Nephron progenitor cell (in vitro differentiated cells): ENCODE results near the gene CLDN1.

Experiments used
- DNase-seq: peaks from one replicate; pipeline ENCODE4 v3.0.0; 2021
- H3K27ac Mint-ChIP-seq: 2 replicates; pipeline ENCODE4 v1.8.0; 2021; ENCODE audit warnings: mild to moderate bottlenecking, moderate library complexity, mixed read lengths
- H3K27me3 Mint-ChIP-seq: 2 replicates; pipeline ENCODE4 v1.8.0; 2021; ENCODE audit warnings: mild to moderate bottlenecking, low read depth, mixed read lengths; ENCODE audit not compliant: poor library complexity
- H3K36me3 Mint-ChIP-seq: 2 replicates; pipeline ENCODE4 v1.8.0; 2021; ENCODE audit warnings: low read depth, mixed read lengths
- H3K4me1 Mint-ChIP-seq: 2 replicates; pipeline ENCODE4 v1.8.0; 2021; ENCODE audit warnings: mixed read lengths
- H3K4me3 Mint-ChIP-seq: 2 replicates; pipeline ENCODE4 v1.8.0; 2021; ENCODE audit warnings: mild to moderate bottlenecking, moderate library complexity, mixed read lengths
- H3K9me3 Mint-ChIP-seq: 2 replicates; pipeline ENCODE4 v1.8.0; 2021; ENCODE audit warnings: mild to moderate bottlenecking, moderate library complexity, mixed read lengths
- CTCF ChIP-seq: fragments of 200-600 bp; sonication (generic); IDR thresholded peaks from 2 replicates; pipeline ENCODE4 v1.5.0; 2021; ENCODE audit warnings: antibody characterized with exemption

The CLDN1 gene

GRCh38 chr3:190339130-190339529 is 16.9 kb upstream of the CLDN1 start:
- H3K4me1 Mint-ChIP-seq: no peaks in the 10 kb centered on the region
- no peak for DNase-seq
- H3K4me3 Mint-ChIP-seq: no peak overlapping the region
- H3K27ac Mint-ChIP-seq: no peak overlapping the region
- no peak for TF ChIP-seq CTCF
- H3K27me3 Mint-ChIP-seq: no peaks in the 10 kb centered on the region
- no peaks in the 10 kb centered on the region for H3K36me3 Mint-ChIP-seq
- peaks cover 25% of the 10 kb centered on the region for H3K9me3 Mint-ChIP-seq

GRCh38 chr3:190338717-190339116 is 16.5 kb upstream of the CLDN1 start:
- no peak overlapping the region for H3K27ac Mint-ChIP-seq
- no peak for TF ChIP-seq CTCF
- H3K4me1 Mint-ChIP-seq: no peaks in the 10 kb centered on the region
- DNase-seq: no peak
- no peaks in the 10 kb centered on the region for H3K36me3 Mint-ChIP-seq
- no peak overlapping the region for H3K4me3 Mint-ChIP-seq
- H3K9me3 Mint-ChIP-seq: peaks cover 25% of the 10 kb centered on the region
- no peaks in the 10 kb centered on the region for H3K27me3 Mint-ChIP-seq

- DNase-seq: no peak
- no peaks in the 10 kb centered on the region for H3K36me3 Mint-ChIP-seq
- no peak overlapping the region for H3K27ac Mint-ChIP-seq
- H3K4me3 Mint-ChIP-seq: no peak overlapping the region
- no peak for TF ChIP-seq CTCF
- no peaks in the 10 kb centered on the region for H3K4me1 Mint-ChIP-seq
- H3K27me3 Mint-ChIP-seq: no peaks in the 10 kb centered on the region
- H3K9me3 Mint-ChIP-seq: peaks cover 19% of the 10 kb centered on the region
Measured at GRCh38 chr3:190337301-190337700, 15.1 kb upstream of the CLDN1 start.

- H3K9me3 Mint-ChIP-seq: peaks cover 12% of the 10 kb centered on the region
- TF ChIP-seq CTCF: no peak
- no peaks in the 10 kb centered on the region for H3K27me3 Mint-ChIP-seq
- H3K4me3 Mint-ChIP-seq: no peak overlapping the region
- H3K27ac Mint-ChIP-seq: no peak overlapping the region
- H3K36me3 Mint-ChIP-seq: no peaks in the 10 kb centered on the region
- DNase-seq: no peak
- H3K4me1 Mint-ChIP-seq: no peaks in the 10 kb centered on the region
Measured at GRCh38 chr3:190336516-190337189, 14.4 kb upstream of the CLDN1 start.

- DNase-seq: no peak
- Mint-ChIP-seq H3K4me3 (no peak overlapping the region), H3K36me3 (no peaks in the 10 kb centered on the region), H3K27me3 (no peaks in the 10 kb centered on the region), H3K4me1 (no peaks in the 10 kb centered on the region), H3K9me3 (no peaks in the 10 kb centered on the region), H3K27ac (no peak overlapping the region)
- no peak for TF ChIP-seq CTCF
Measured at GRCh38 chr3:190333961-190334360, 11.7 kb upstream of the CLDN1 start.

GRCh38 chr3:190330936-190331734 is 8.9 kb upstream of the CLDN1 start:
- H3K9me3 Mint-ChIP-seq: no peaks in the 10 kb centered on the region
- no peak for TF ChIP-seq CTCF

More at GRCh38 chr3:190330936-190331734, 8.9 kb upstream of the CLDN1 start:
- no peaks in the 10 kb centered on the region for H3K36me3 Mint-ChIP-seq
- DNase-seq: no peak
- H3K4me3 Mint-ChIP-seq: no peak overlapping the region
- peaks cover 8% of the 10 kb centered on the region for H3K27me3 Mint-ChIP-seq
- H3K4me1 Mint-ChIP-seq: no peaks in the 10 kb centered on the region
- H3K27ac Mint-ChIP-seq: no peak overlapping the region
